Neural progenitor cell (in vitro differentiated cells): ENCODE results near the gene TSTD2. TPM values are rescaled to one million over a fixed set of nuclear protein-coding genes. Genes with fewer than 3 reads are reported as not detected.

Experiments used
- DNase-seq: peaks from one replicate; pipeline ENCODE4 v3.0.0-alpha.2; 2016; ENCODE audit warnings: low spot score
- H2AFZ ChIP-seq: fragments of 200-600 bp; sonication (generic); replicated peaks from 2 replicates; pipeline ENCODE4 v1.6.1; 2016; ENCODE audit warnings: antibody characterized with exemption
- H3F3A ChIP-seq: fragments of 200-600 bp; sonication (generic); 2 replicates; pipeline ENCODE4 v1.6.1; 2016; ENCODE audit warnings: antibody characterized with exemption, low read depth
- H3K27ac ChIP-seq: fragments of 200-600 bp; sonication (generic); 2 replicates; pipeline ENCODE4 v1.5.1; 2016; ENCODE audit warnings: mild to moderate bottlenecking
- H3K27me3 ChIP-seq: fragments of 200-600 bp; sonication (generic); 2 replicates; pipeline ENCODE4 v1.6.1; 2016; ENCODE audit warnings: mild to moderate bottlenecking, moderate library complexity
- H3K36me3 ChIP-seq: fragments of 200-600 bp; sonication (generic); 2 replicates; pipeline ENCODE4 v1.5.1; 2016
- H3K4me1 ChIP-seq: fragments of 200-600 bp; sonication (generic); 2 replicates; pipeline ENCODE4 v1.6.1; 2016; ENCODE audit warnings: mixed run types
- H3K4me2 ChIP-seq: fragments of 200-600 bp; sonication (generic); 2 replicates; pipeline ENCODE4 v1.6.1; 2016
- H3K4me3 ChIP-seq: fragments of 200-600 bp; sonication (generic); 2 replicates; pipeline ENCODE4 v1.5.1; 2016
- H3K79me2 ChIP-seq: fragments of 200-600 bp; sonication (generic); 2 replicates; pipeline ENCODE4 v1.6.1; 2016; ENCODE audit warnings: low read depth
- H3K9ac ChIP-seq: fragments of 200-600 bp; sonication (generic); 2 replicates; pipeline ENCODE4 v1.6.1; 2016
- H3K9me3 ChIP-seq: fragments of 200-600 bp; sonication (generic); 2 replicates; pipeline ENCODE4 v1.5.1; 2016; ENCODE audit warnings: low read depth
- H4K20me1 ChIP-seq: fragments of 200-600 bp; sonication (generic); 2 replicates; pipeline ENCODE4 v1.6.1; 2016; ENCODE audit warnings: low read depth
- H3K27ac Mint-ChIP-seq: 3 replicates; pipeline ENCODE4 v1.8.0; 2021; ENCODE audit warnings: mixed read lengths
- H3K27me3 Mint-ChIP-seq: 2 replicates; pipeline ENCODE4 v1.8.0; 2022; ENCODE audit warnings: low read depth, mild to moderate bottlenecking, inconsistent platforms, moderate library complexity, mixed read lengths; ENCODE audit not compliant: insufficient read depth
- H3K36me3 Mint-ChIP-seq: 3 replicates; pipeline ENCODE4 v1.8.0; 2021; ENCODE audit warnings: mixed read lengths
- H3K4me1 Mint-ChIP-seq: 3 replicates; pipeline ENCODE4 v1.8.0; 2021; ENCODE audit warnings: mixed read lengths
- H3K4me3 Mint-ChIP-seq: 3 replicates; pipeline ENCODE4 v1.8.0; 2021; ENCODE audit warnings: mild to moderate bottlenecking, moderate library complexity, mixed read lengths
- H3K9me3 Mint-ChIP-seq: 3 replicates; pipeline ENCODE4 v1.8.0; 2020; ENCODE audit warnings: mixed read lengths
- CTCF ChIP-seq: fragments of 200-600 bp; sonication (generic); IDR thresholded peaks from 2 replicates; pipeline ENCODE4 v1.5.1; 2017; ENCODE audit warnings: antibody characterized with exemption, mild to moderate bottlenecking
- EZH2 ChIP-seq: fragments of 200-600 bp; sonication (generic); IDR thresholded peaks from 2 replicates; pipeline ENCODE4 v1.6.1; 2017; ENCODE audit warnings: antibody characterized with exemption, mild to moderate bottlenecking, moderate library complexity
- EZH2phosphoT487 ChIP-seq: fragments of 200-600 bp; sonication (generic); IDR thresholded peaks from 2 replicates; pipeline ENCODE4 v1.6.1; 2017; ENCODE audit warnings: antibody characterized with exemption
- total RNA-seq: library from RNA; depleted of rRNA; stranded (reverse); fragments of >200 nt; gene quantifications from 2 replicates; pipeline ENCODE4 v1.2.3, GENCODE V29; 2015; ENCODE audit warnings: low replicate concordance

The TSTD2 gene
- total RNA-seq, 1 donor from 2014 or later: 45.4 TPM

GRCh38 chr9:97617939-97618416, 15.2 kb downstream of the TSTD2 start:
- Histone ChIP-seq H3K9ac (no peak overlapping the region), H3K79me2 (peaks cover 4% of the 10 kb centered on the region), H3K4me3 (no peak overlapping the region), H3K27ac (no peak overlapping the region), H3K9me3 (no peaks in the 10 kb centered on the region), H2AFZ (no peak overlapping the region), H3K36me3 (peaks cover 12% of the 10 kb centered on the region), H3K4me1 (no peaks in the 10 kb centered on the region), H4K20me1 (peaks cover 8% of the 10 kb centered on the region), H3K27me3 (no peaks in the 10 kb centered on the region), H3F3A (peaks cover 10% of the 10 kb centered on the region), H3K4me2 (no peak overlapping the region)
- Mint-ChIP-seq H3K4me3 (no peak overlapping the region), H3K9me3 (peaks cover 2% of the 10 kb centered on the region), H3K27ac (no peak overlapping the region), H3K27me3 (no peaks in the 10 kb centered on the region), H3K4me1 (no peaks in the 10 kb centered on the region), H3K36me3 (peaks cover 25% of the 10 kb centered on the region)
- no peak for DNase-seq
- no peak for TF ChIP-seq EZH2
- TF ChIP-seq CTCF: no peak
- no peak for TF ChIP-seq EZH2phosphoT487

- H3K4me2 ChIP-seq: no peak overlapping the region
- H3K27me3 ChIP-seq: no peaks in the 10 kb centered on the region
- TF ChIP-seq CTCF (peak; percentile 91), EZH2 (no peak)
- Mint-ChIP-seq H3K4me1 (no peaks in the 10 kb centered on the region), H3K4me3 (no peak overlapping the region), H3K9me3 (no peaks in the 10 kb centered on the region), H3K36me3 (peaks cover 12% of the 10 kb centered on the region), H3K27me3 (no peaks in the 10 kb centered on the region), H3K27ac (no peak overlapping the region)
- peaks cover 4% of the 10 kb centered on the region for H3K79me2 ChIP-seq
- no peaks in the 10 kb centered on the region for H3K4me1 ChIP-seq
- peaks cover 11% of the 10 kb centered on the region for H3K36me3 ChIP-seq
- H3K27ac ChIP-seq: peak overlapping the region; percentile 58
- H3K9ac ChIP-seq: no peak overlapping the region
- H3K9me3 ChIP-seq: no peaks in the 10 kb centered on the region
- no peak overlapping the region for H3K4me3 ChIP-seq
- H4K20me1 ChIP-seq: peaks cover 8% of the 10 kb centered on the region
- DNase-seq: peak; percentile 72
- H2AFZ ChIP-seq: no peak overlapping the region
- H3F3A ChIP-seq: peaks cover 10% of the 10 kb centered on the region
Measured at GRCh38 chr9:97615439-97616072, 17.6 kb downstream of the TSTD2 start.

- no peak overlapping the region for H3K4me3 ChIP-seq
- no peak for DNase-seq
- peaks cover 19% of the 10 kb centered on the region for H3F3A ChIP-seq
- H4K20me1 ChIP-seq: peaks cover 5% of the 10 kb centered on the region
- H2AFZ ChIP-seq: no peak overlapping the region
- no peaks in the 10 kb centered on the region for H3K36me3 ChIP-seq
- no peaks in the 10 kb centered on the region for H3K9me3 ChIP-seq
- H3K27me3 Mint-ChIP-seq: peaks cover 3% of the 10 kb centered on the region
- H3K9ac ChIP-seq: no peak overlapping the region
- H3K27me3 ChIP-seq: no peaks in the 10 kb centered on the region
- peaks cover 13% of the 10 kb centered on the region for H3K4me1 ChIP-seq
- no peak for TF ChIP-seq CTCF
- no peak for TF ChIP-seq EZH2phosphoT487
- TF ChIP-seq EZH2: no peak
- H3K27ac Mint-ChIP-seq: no peak overlapping the region
- H3K4me2 ChIP-seq: no peak overlapping the region
- H3K9me3 Mint-ChIP-seq: no peaks in the 10 kb centered on the region
- H3K27ac ChIP-seq: no peak overlapping the region
- no peak overlapping the region for H3K4me3 Mint-ChIP-seq
- peaks cover 40% of the 10 kb centered on the region for H3K36me3 Mint-ChIP-seq
- no peaks in the 10 kb centered on the region for H3K4me1 Mint-ChIP-seq
- no peaks in the 10 kb centered on the region for H3K79me2 ChIP-seq
Measured at GRCh38 chr9:97604901-97605645, 28.1 kb downstream of the TSTD2 start.
